IPS-11a (cell line): Measurements from ENCODE around the gene CNPY2.

Source experiments
- H3K4me3 ChIP-seq: one replicate; pipeline ENCODE4 v1.5.1; 2013; ENCODE audit warnings: low read depth, low read length, control low read depth

Gene CNPY2

DNA sequence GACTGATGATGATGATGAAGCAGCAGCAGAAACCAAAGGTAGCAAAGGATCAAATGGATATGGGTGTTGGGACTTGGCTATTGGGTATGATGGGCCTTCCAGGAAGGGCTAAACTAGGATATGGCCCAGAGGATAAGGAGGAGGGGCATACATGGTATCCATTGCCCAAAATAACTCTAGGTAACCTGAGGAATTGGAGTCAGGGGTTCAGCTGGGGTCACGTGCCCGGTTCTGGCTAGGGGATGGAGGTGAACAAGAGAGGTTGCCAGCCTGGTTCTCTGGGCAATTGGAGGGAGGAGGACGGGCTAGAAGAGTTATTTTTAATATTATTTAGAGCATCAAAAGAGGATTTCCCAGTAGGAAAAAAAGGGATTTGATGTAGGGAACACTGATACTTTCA is 54.9 kb downstream of the CNPY2 start:
- H3K4me3 ChIP-seq: no peak overlapping the region

DNA sequence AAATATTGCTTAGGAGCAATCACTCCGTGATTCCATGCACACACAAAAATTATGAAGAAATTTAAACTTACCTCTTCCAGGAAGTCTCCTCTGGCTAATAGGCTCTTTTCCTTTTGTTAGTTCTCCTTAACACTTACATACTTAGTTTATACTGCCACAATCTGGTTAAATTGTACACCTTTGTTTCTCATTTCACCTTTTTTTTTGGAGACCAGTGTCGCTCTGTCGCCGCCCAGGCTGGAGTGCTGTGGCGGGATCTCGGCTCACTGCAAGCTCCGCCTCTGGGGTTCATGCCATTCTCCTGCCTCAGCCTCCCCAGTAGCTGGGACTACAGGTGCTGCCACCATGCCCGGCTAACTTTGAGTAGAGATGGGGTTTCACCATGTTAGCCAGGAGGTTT is 55.4 kb downstream of the CNPY2 start:
- no peak overlapping the region for H3K4me3 ChIP-seq
